Prostate gland (tissue), 2 donors: Measurements from ENCODE around the gene ENTREP1. TPM values are rescaled to one million over a fixed set of nuclear protein-coding genes. Genes with fewer than 3 reads are reported as not detected.

Experiments used
- DNase-seq: peaks from one replicate; pipeline ENCODE4 v3.0.0-alpha.2; 2019; ENCODE audit warnings: low spot score
- H3K27ac ChIP-seq, 2 donors: fragments of 200-600 bp; sonication (generic); 2 replicates each; pipeline ENCODE4 v1.5.1; 2017 to 2019
- H3K27me3 ChIP-seq: fragments of 200-600 bp; sonication (generic); replicated peaks from 2 replicates; pipeline ENCODE4 v1.5.1; 2019; ENCODE audit not compliant: insufficient read depth
- H3K36me3 ChIP-seq, 2 donors: fragments of 200-600 bp; sonication (generic); 1 replicate in 1 of 2; 2 replicates in 1 of 2; pipeline versions ENCODE4 v1.5.1 to v1.8.1; 2017 to 2019
- H3K4me1 ChIP-seq: fragments of 200-600 bp; sonication (generic); replicated peaks from 2 replicates; pipeline ENCODE4 v1.5.1; 2019
- H3K4me3 ChIP-seq, 2 donors: fragments of 200-600 bp; sonication (generic); 2 replicates each; pipeline ENCODE4 v1.5.1; 2017 to 2019
- H3K9me3 ChIP-seq: fragments of 200-600 bp; sonication (generic); 2 replicates; pipeline ENCODE4 v1.5.1; 2017
- POLR2A ChIP-seq: fragments of 450-650 bp; IDR thresholded peaks from one replicate; pipeline ENCODE4 v1.6.1; 2016; ENCODE audit warnings: antibody characterized with exemption, mild to moderate bottlenecking
- POLR2AphosphoS5 ChIP-seq: sonication (generic); formaldehyde crosslinking; IDR thresholded peaks from one replicate; pipeline ENCODE4 v1.6.1; 2017; ENCODE audit warnings: antibody characterized with exemption
- WGBS: methylation state at CpG from one replicate; pipeline ENCODE4 v1.1.5; 2018; 5-methylcytosine and 5-hydroxymethylcytosine counted together
- intact Hi-C: fragments of 100-400 bp; cut with DNase I; formaldehyde crosslinking; loops from one replicate; pipeline ENCODE4 v1.14.2; 2022
- total RNA-seq, 2 donors: library from RNA; depleted of rRNA; stranded (reverse); fragments of >200 nt; gene quantifications; one replicate each; pipeline ENCODE4 v1.1.0, GENCODE V29; 2016
- TF ChIP-seq, protein P1 (sequence below), 4 experiments: fragments of 200-600 bp in 2 of 4; fragments of 450-650 bp in 2 of 4; sonication (generic) in 2 of 4; IDR thresholded peaks; 1 replicate in 3 of 4; 2 replicates in 1 of 4; pipeline ENCODE4 v1.5.1; 2016 to 2019; ENCODE audit warnings: antibody characterized with exemption in 4 of 4, mild to moderate bottlenecking in 2 of 4, moderate library complexity in 2 of 4

Gene ENTREP1
- total RNA-seq, 2 donors from 2014 or later: 10.2 to 32.8 TPM

DNA sequence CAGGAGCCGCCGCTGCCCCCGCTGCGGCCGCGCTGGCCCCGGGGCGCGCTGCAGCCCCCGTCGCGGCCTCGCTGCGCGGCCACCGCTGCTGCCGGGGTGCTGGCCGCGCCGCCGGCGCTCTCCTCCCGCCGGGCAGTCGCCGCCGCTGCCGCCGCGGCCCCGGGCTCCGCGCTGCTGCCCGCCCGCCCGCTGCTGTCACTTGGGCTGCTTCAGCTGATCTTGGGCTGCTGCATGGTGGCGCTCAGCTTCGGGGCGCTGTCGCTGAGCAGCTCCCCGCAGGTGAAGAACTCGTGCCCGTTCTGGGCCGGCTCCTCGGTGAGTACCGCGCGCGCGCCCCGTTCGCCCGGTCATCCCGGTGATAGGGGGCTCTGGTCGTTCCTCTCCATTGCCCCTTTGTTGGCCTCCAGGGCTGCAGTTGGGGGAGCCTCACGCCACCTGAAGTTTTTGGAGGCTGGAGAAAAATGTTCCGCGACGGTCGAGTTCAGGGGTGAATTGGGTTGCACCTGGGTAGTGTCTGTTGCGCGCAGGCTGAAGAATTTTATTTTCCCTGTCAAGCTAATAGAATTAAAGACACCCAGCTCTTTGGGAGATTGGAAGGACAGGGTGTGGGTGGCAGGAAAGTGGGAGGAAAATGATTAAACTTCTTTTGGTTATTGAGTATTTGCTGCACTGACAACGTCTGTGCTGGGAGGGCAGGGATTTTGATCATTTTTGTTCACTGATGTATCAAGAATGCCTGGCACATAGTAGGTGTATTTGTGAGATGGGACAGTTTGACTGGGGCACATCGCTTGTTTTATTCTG is 596 bp downstream of the ENTREP1 start:
- H3K36me3 ChIP-seq: no peaks in the 10 kb centered on the region
- WGBS: 5% methylated on average over 37 of the region's 64 CpGs
- DNase-seq: peak; percentile 39
- TF ChIP-seq POLR2AphosphoS5 (no peak), POLR2A (no peak)
- TF ChIP-seq, protein P1, sequence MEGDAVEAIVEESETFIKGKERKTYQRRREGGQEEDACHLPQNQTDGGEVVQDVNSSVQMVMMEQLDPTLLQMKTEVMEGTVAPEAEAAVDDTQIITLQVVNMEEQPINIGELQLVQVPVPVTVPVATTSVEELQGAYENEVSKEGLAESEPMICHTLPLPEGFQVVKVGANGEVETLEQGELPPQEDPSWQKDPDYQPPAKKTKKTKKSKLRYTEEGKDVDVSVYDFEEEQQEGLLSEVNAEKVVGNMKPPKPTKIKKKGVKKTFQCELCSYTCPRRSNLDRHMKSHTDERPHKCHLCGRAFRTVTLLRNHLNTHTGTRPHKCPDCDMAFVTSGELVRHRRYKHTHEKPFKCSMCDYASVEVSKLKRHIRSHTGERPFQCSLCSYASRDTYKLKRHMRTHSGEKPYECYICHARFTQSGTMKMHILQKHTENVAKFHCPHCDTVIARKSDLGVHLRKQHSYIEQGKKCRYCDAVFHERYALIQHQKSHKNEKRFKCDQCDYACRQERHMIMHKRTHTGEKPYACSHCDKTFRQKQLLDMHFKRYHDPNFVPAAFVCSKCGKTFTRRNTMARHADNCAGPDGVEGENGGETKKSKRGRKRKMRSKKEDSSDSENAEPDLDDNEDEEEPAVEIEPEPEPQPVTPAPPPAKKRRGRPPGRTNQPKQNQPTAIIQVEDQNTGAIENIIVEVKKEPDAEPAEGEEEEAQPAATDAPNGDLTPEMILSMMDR (IDR thresholded peaks at IDR 0.05): no peak
- peak overlapping the region; percentile 40 to 52 for H3K4me3 ChIP-seq
- intact Hi-C loops: no loop called here
- H3K4me1 ChIP-seq: peaks cover 4% of the 10 kb centered on the region
- H3K27me3 ChIP-seq: no peaks in the 10 kb centered on the region
- no peaks in the 10 kb centered on the region for H3K9me3 ChIP-seq
- H3K27ac ChIP-seq: peak overlapping the region; percentile 65 to 82

DNA sequence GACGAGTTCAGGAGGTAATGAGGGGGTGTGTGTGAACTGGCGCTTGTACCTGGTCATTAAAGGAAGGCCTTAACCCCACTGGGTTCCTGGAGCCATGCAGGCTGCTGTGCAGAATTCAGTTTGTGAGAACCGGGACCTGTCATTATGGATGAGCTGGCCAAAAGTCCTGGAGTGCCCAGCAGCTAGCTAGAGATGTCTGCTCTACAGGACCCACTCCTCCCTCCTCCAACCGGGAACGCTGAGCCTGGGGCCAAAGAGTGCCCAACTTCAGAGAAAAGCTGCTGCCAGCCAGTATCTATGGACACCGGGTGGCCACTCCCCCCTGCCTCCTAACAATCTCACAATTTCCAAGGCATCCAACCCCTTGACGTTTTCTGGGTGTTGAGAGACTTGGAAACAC is 1.2 kb downstream of the ENTREP1 start:
- H3K27me3 ChIP-seq: no peaks in the 10 kb centered on the region
- intact Hi-C loops: no loop called here
- peaks cover 4% of the 10 kb centered on the region for H3K4me1 ChIP-seq
- peak; percentile 20 for TF ChIP-seq POLR2AphosphoS5
- TF ChIP-seq POLR2A: no peak
- TF ChIP-seq, protein P1 (IDR thresholded peaks at IDR 0.05): no peak
- WGBS: 28% methylated on average over 7 of the region's 7 CpGs
- no peaks in the 10 kb centered on the region for H3K9me3 ChIP-seq
- DNase-seq: peak; percentile 42
- H3K4me3 ChIP-seq: peak overlapping the region; percentile 40 to 52
- H3K36me3 ChIP-seq: no peaks in the 10 kb centered on the region
- H3K27ac ChIP-seq: peak overlapping the region; percentile 64 to 65

DNA sequence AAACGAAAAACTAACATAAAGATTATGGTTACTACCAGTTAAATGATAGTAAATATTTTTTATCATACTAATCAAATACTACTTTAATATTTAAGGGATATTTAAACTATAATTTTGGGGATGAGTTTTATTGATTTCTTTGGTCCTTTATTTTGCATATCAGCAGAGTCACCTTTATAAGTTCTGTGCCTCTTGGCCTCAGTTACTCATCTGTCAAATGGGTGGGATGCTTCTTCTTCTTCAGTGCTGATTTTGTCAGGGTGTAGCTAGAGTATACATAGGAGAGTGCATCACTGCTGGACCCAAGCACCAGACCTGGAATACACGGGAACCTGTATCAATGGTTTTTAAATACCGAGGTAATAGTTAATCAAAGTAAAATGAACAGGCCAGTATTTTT is 5.6 kb downstream of the ENTREP1 start:
- H3K4me3 ChIP-seq: no peak overlapping the region
- peaks cover 4% of the 10 kb centered on the region for H3K4me1 ChIP-seq
- TF ChIP-seq POLR2A: no peak
- TF ChIP-seq POLR2AphosphoS5: no peak
- TF ChIP-seq, protein P1 (IDR thresholded peaks at IDR 0.05): no peak
- no peak for DNase-seq
- WGBS: 89% methylated on average over 3 of the region's 3 CpGs
- H3K27ac ChIP-seq: peak overlapping the region in 1 of 2 donors; percentile 39
- intact Hi-C loops: no loop called here
- no peaks in the 10 kb centered on the region for H3K9me3 ChIP-seq
- H3K36me3 ChIP-seq: no peaks in the 10 kb centered on the region
- H3K27me3 ChIP-seq: no peaks in the 10 kb centered on the region

DNA sequence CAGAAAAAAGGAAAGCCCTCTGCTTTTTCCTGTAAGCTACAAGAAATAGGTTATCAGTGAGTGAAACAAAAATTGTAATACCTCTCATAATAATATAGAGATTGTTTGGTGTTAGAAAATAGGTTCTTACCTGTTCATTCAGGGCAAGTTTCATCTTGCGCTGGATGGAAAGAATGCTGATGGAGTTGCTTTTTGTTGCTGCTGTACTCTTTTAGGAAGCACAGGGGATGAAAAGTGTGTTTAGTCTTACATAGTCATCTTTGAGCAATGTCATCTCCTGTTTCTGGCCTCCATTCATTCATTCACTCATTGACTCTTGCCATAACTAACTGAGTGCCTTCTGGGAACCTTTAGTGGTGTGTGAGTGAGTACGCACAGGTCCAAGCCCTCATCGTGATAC is 6.4 kb downstream of the ENTREP1 start:
- Histone ChIP-seq H3K36me3 (no peaks in the 10 kb centered on the region), H3K4me1 (peaks cover 4% of the 10 kb centered on the region), H3K27ac (peak overlapping the region; percentile 39 to 44), H3K4me3 (no peak overlapping the region), H3K9me3 (no peaks in the 10 kb centered on the region), H3K27me3 (no peaks in the 10 kb centered on the region)
- intact Hi-C loops: no loop called here
- no peak for TF ChIP-seq POLR2A
- TF ChIP-seq POLR2AphosphoS5: peak; percentile 55
- TF ChIP-seq, protein P1 (IDR thresholded peaks at IDR 0.05): no peak
- 47% methylated on average over 3 of the region's 3 CpGs for WGBS
- DNase-seq: peak; percentile 47
